OCI-LY1 (cell line): Measurements from ENCODE around the gene ARPC2.

ENCODE experiments used
- H2AFZ ChIP-seq: fragments of 200-600 bp; sonication (generic), shearing (Covaris generic); 2 replicates; pipeline ENCODE4 v1.6.0; 2014; ENCODE audit warnings: antibody characterized with exemption, mild to moderate bottlenecking, low read length
- H3F3A ChIP-seq: fragments of 200-600 bp; sonication (generic), shearing (Covaris generic); 2 replicates; pipeline ENCODE4 v1.6.0; 2014; ENCODE audit warnings: mild to moderate bottlenecking, antibody characterized with exemption, low read length, moderate library complexity; ENCODE audit not compliant: insufficient read depth
- H3K27ac ChIP-seq: fragments of 200-600 bp; sonication (generic); 2 replicates; pipeline ENCODE4 v1.5.1; 2014; ENCODE audit warnings: low read length, mixed run types, mild to moderate bottlenecking, low read depth; ENCODE audit not compliant: poor library complexity, severe bottlenecking
- H3K27me3 ChIP-seq: fragments of 200-600 bp; sonication (generic); 2 replicates; pipeline ENCODE4 v1.6.0; 2014; ENCODE audit warnings: antibody characterized with exemption, mild to moderate bottlenecking, low read length, moderate library complexity; ENCODE audit not compliant: insufficient read depth
- H3K36me3 ChIP-seq: fragments of 200-600 bp; sonication (generic); 2 replicates; pipeline ENCODE4 v1.6.1; 2014; ENCODE audit warnings: mild to moderate bottlenecking, antibody characterized with exemption, low read length, moderate library complexity, mixed read lengths; ENCODE audit not compliant: insufficient read depth
- H3K4me1 ChIP-seq: fragments of 200-600 bp; sonication (generic); 2 replicates; pipeline ENCODE4 v1.5.1; 2014; ENCODE audit warnings: mild to moderate bottlenecking, low read length, moderate library complexity; ENCODE audit not compliant: insufficient read depth, severe bottlenecking
- H3K4me2 ChIP-seq: fragments of 200-600 bp; sonication (generic), shearing (Covaris generic); 2 replicates; pipeline ENCODE4 v1.6.1; 2014; ENCODE audit warnings: low read length
- H3K4me3 ChIP-seq: fragments of 200-600 bp; sonication (generic); 2 replicates; pipeline ENCODE4 v1.5.1; 2014; ENCODE audit warnings: low read length, low read depth, mild to moderate bottlenecking, mixed read lengths; ENCODE audit not compliant: poor library complexity, severe bottlenecking
- H3K79me2 ChIP-seq: fragments of 200-600 bp; shearing (Covaris generic); 2 replicates; pipeline ENCODE4 v1.6.1; 2016; ENCODE audit warnings: mixed run types, low read length, mixed read lengths; ENCODE audit not compliant: insufficient read depth
- H3K9ac ChIP-seq: fragments of 200-600 bp; sonication (generic), shearing (Covaris generic); 2 replicates; pipeline ENCODE4 v1.6.1; 2014; ENCODE audit warnings: mild to moderate bottlenecking, low read length, mixed read lengths
- H3K9me2 ChIP-seq: fragments of 200-600 bp; sonication (generic), shearing (Covaris generic); 2 replicates; pipeline ENCODE4 v1.6.1; 2014; ENCODE audit warnings: low read depth, mild to moderate bottlenecking, low read length, mixed read lengths
- H3K9me3 ChIP-seq: fragments of 200-600 bp; shearing (Covaris generic); 2 replicates; pipeline ENCODE4 v1.6.1; 2014; ENCODE audit warnings: low read length, mixed read lengths
- H4K20me1 ChIP-seq: fragments of 200-600 bp; sonication (generic), shearing (Covaris generic); 2 replicates; pipeline ENCODE4 v1.6.0; 2016; ENCODE audit warnings: mild to moderate bottlenecking, low read length; ENCODE audit not compliant: insufficient read depth
- CTCF ChIP-seq: fragments of 200-600 bp; sonication (generic), shearing (Covaris generic); IDR thresholded peaks from 2 replicates; pipeline ENCODE4 v1.5.1; 2017; ENCODE audit warnings: mild to moderate bottlenecking, antibody characterized with exemption, low read length, moderate library complexity, mixed read lengths
- EZH2 ChIP-seq: fragments of 200-600 bp; sonication (generic), shearing (Covaris generic); IDR thresholded peaks from 2 replicates; pipeline ENCODE4 v1.8.0; 2017; ENCODE audit warnings: borderline replicate concordance, mixed run types, mild to moderate bottlenecking, antibody characterized with exemption, low read length, moderate library complexity, mixed read lengths

ARPC2 gene

GRCh38 chr2:218293715-218294429, 76.9 kb downstream of the ARPC2 start:
- H3K36me3 ChIP-seq = no peaks in the 10 kb centered on the region
- no peak overlapping the region for H3K4me2 ChIP-seq
- H3K4me3 ChIP-seq = no peak overlapping the region
- no peak for TF ChIP-seq CTCF
- no peaks in the 10 kb centered on the region for H3K27me3 ChIP-seq
- peaks cover 28% of the 10 kb centered on the region for H3K4me1 ChIP-seq
- no peaks in the 10 kb centered on the region for H3K9me3 ChIP-seq
- no peak overlapping the region for H2AFZ ChIP-seq
- H3K9me2 ChIP-seq = no peaks in the 10 kb centered on the region
- H3K79me2 ChIP-seq = no peaks in the 10 kb centered on the region
- no peak overlapping the region for H3K9ac ChIP-seq
- H4K20me1 ChIP-seq = no peaks in the 10 kb centered on the region
- H3F3A ChIP-seq = no peaks in the 10 kb centered on the region
- H3K27ac ChIP-seq = no peak overlapping the region

GRCh38 chr2:218294430-218295022, 77.5 kb downstream of the ARPC2 start:
- H3K27ac ChIP-seq = no peak overlapping the region

GRCh38 chr2:218295029-218295428, 78.0 kb downstream of the ARPC2 start:
- H3K79me2 ChIP-seq = no peaks in the 10 kb centered on the region
- no peak overlapping the region for H3K4me3 ChIP-seq
- no peak overlapping the region for H2AFZ ChIP-seq
- no peak overlapping the region for H3K4me2 ChIP-seq
- H4K20me1 ChIP-seq = no peaks in the 10 kb centered on the region
- H3K9me2 ChIP-seq = no peaks in the 10 kb centered on the region
- no peak overlapping the region for H3K9ac ChIP-seq
- no peak overlapping the region for H3K27ac ChIP-seq
- H3K27me3 ChIP-seq = no peaks in the 10 kb centered on the region
- H3F3A ChIP-seq = no peaks in the 10 kb centered on the region
- no peaks in the 10 kb centered on the region for H3K9me3 ChIP-seq
- H3K4me1 ChIP-seq = peaks cover 28% of the 10 kb centered on the region
- H3K36me3 ChIP-seq = no peaks in the 10 kb centered on the region
- TF ChIP-seq CTCF (no peak), EZH2 (no peak)

More at GRCh38 chr2:218294430-218295022, 77.5 kb downstream of the ARPC2 start:
- H3K9me2 ChIP-seq = no peaks in the 10 kb centered on the region
- no peak for TF ChIP-seq EZH2
- no peak for TF ChIP-seq CTCF
- no peaks in the 10 kb centered on the region for H3K9me3 ChIP-seq
- H3K4me3 ChIP-seq = no peak overlapping the region
- H3K27me3 ChIP-seq = no peaks in the 10 kb centered on the region
- H3K4me1 ChIP-seq = peaks cover 28% of the 10 kb centered on the region
- H3K36me3 ChIP-seq = no peaks in the 10 kb centered on the region
- H3K79me2 ChIP-seq = no peaks in the 10 kb centered on the region
- H3K9ac ChIP-seq = no peak overlapping the region
- no peaks in the 10 kb centered on the region for H3F3A ChIP-seq
- no peak overlapping the region for H3K4me2 ChIP-seq
- no peaks in the 10 kb centered on the region for H4K20me1 ChIP-seq
- H2AFZ ChIP-seq = no peak overlapping the region
